CD4-positive, alpha-beta T cell (primary cell): Measurements from ENCODE around the gene FYN. TPM values are rescaled to one million over a fixed set of nuclear protein-coding genes. Genes with fewer than 3 reads are reported as not detected.
A peak's percentile ranks its signal among the peaks of the same experiment; 100 is the strongest.

Experiments
- ATAC-seq: fragments of 200-7000 bp; cut with Tn5 transposase; one replicate; pipeline ENCODE4 v1.10.0; 2022; ENCODE audit warnings: mild to moderate bottlenecking; ENCODE audit not compliant: poor library complexity
- CTCF ChIA-PET: fragments of 350-600 bp; sonication (Branson Sonifier 250); formaldehyde crosslinking; loops from one replicate; lab custom pipeline; 2021; ENCODE audit warnings: antibody characterized with exemption, inconsistent platforms; lab: Charles Lee
- POLR2A ChIA-PET: fragments of 350-600 bp; sonication (Branson Sonifier 250); formaldehyde crosslinking; loops from one replicate; lab custom pipeline; 2021; ENCODE audit warnings: antibody characterized with exemption, inconsistent platforms; lab: Charles Lee
- DNase-seq, 14 experiments: peaks; one replicate each; pipeline ENCODE4 v3.0.0-alpha.2; 2013 to 2020; ENCODE audit warnings: mixed read lengths in 2 of 14
- H3K27ac ChIP-seq, 2 donors: one replicate each; pipeline versions ENCODE4 v1.5.1 to v1.7.0; 2013; ENCODE audit warnings: low read length in 2 of 2, low read depth in 1 of 2, mild to moderate bottlenecking in 1 of 2
- H3K27me3 ChIP-seq, 2 experiments: 1 replicate in 1 of 2; 2 replicates in 1 of 2; pipeline versions ENCODE4 v1.6.1 to v1.7.0; 2013; ENCODE audit warnings: low read length in 2 of 2, control low read depth in 1 of 2, mild to moderate bottlenecking in 1 of 2, moderate library complexity in 1 of 2; ENCODE audit not compliant: insufficient read depth in 2 of 2, control insufficient read depth in 1 of 2
- H3K36me3 ChIP-seq: one replicate; pipeline ENCODE4 v1.6.1; 2013; ENCODE audit warnings: low read length, control low read depth; ENCODE audit not compliant: insufficient read depth
- H3K4me1 ChIP-seq: one replicate; pipeline ENCODE4 v1.6.1; 2013; ENCODE audit warnings: low read length, control low read depth; ENCODE audit not compliant: insufficient read depth
- H3K4me3 ChIP-seq: one replicate; pipeline ENCODE4 v1.5.1; 2013; ENCODE audit warnings: mild to moderate bottlenecking, low read length, moderate library complexity
- H3K9me3 ChIP-seq, 2 experiments: 1 replicate in 1 of 2; 2 replicates in 1 of 2; pipeline versions ENCODE4 v1.6.1 to v1.7.0; 2013; ENCODE audit warnings: low read length in 2 of 2, mild to moderate bottlenecking in 2 of 2, control low read depth in 1 of 2, moderate library complexity in 1 of 2; ENCODE audit not compliant: control insufficient read depth in 1 of 2, insufficient read depth in 1 of 2
- H3K27ac Mint-ChIP-seq: one replicate; pipeline ENCODE4 v1.8.0; 2020; ENCODE audit warnings: mixed read lengths
- H3K27me3 Mint-ChIP-seq: one replicate; pipeline ENCODE4 v1.8.0; 2021; ENCODE audit warnings: mixed read lengths
- H3K36me3 Mint-ChIP-seq: one replicate; pipeline ENCODE4 v1.8.0; 2021; ENCODE audit warnings: low read depth, mixed read lengths
- H3K4me1 Mint-ChIP-seq: one replicate; pipeline ENCODE4 v1.8.0; 2021; ENCODE audit warnings: low read depth, mixed read lengths
- H3K4me3 Mint-ChIP-seq: one replicate; pipeline ENCODE4 v1.8.0; 2020; ENCODE audit warnings: mild to moderate bottlenecking, mixed read lengths
- H3K9me3 Mint-ChIP-seq: one replicate; pipeline ENCODE4 v1.8.0; 2020; ENCODE audit warnings: mixed read lengths
- CTCF ChIP-seq: fragments of 200-600 bp; IDR thresholded peaks from one replicate; pipeline ENCODE4 v1.8.0; 2022; ENCODE audit warnings: antibody characterized with exemption, mild to moderate bottlenecking
- intact Hi-C, 2 experiments: fragments of 100-400 bp; cut with DNase I in 1 of 2; cut with micrococcal nuclease in 1 of 2; formaldehyde crosslinking; loops; one replicate each; pipeline versions ENCODE4 v1.15.1 to v1.9.0; 2023 to 2025; cut with DNase I, micrococcal nuclease
- total RNA-seq, 174 experiments: library from RNA in 2 of 174; stranded (reverse) in 2 of 174; gene quantifications; one replicate each; pipeline ENCODE4 v1.2.3 and lab custom pipeline; 2021 to 2026

FYN gene
- total RNA-seq, 2 experiments from 2014 or later = 419 TPM

GRCh38 chr6:111920578-111920977 is 47.3 kb upstream of the FYN start:
- Histone ChIP-seq H3K9me3 (no peaks in the 10 kb centered on the region), H3K36me3 (no peaks in the 10 kb centered on the region), H3K27me3 (no peaks in the 10 kb centered on the region), H3K27ac (no peak overlapping the region), H3K4me1 (peaks cover 7% of the 10 kb centered on the region), H3K4me3 (no peak overlapping the region)
- Mint-ChIP-seq H3K27me3 (no peaks in the 10 kb centered on the region), H3K36me3 (no peaks in the 10 kb centered on the region), H3K9me3 (no peaks in the 10 kb centered on the region), H3K4me3 (no peak overlapping the region), H3K27ac (no peak overlapping the region), H3K4me1 (no peaks in the 10 kb centered on the region)
- ATAC-seq (no peak), DNase-seq (no peak)
- ChIA-PET POLR2A (no interaction called here), CTCF (no interaction called here)
- intact Hi-C loops = no loop called here
- no peak for TF ChIP-seq CTCF

- Mint-ChIP-seq H3K27ac (no peak overlapping the region), H3K4me1 (no peaks in the 10 kb centered on the region), H3K4me3 (no peak overlapping the region), H3K36me3 (no peaks in the 10 kb centered on the region), H3K27me3 (no peaks in the 10 kb centered on the region), H3K9me3 (no peaks in the 10 kb centered on the region)
- intact Hi-C loops = no loop called here
- H3K4me3 ChIP-seq = no peak overlapping the region
- DNase-seq = peak in 1 of 14 experiments; percentile 21
- H3K9me3 ChIP-seq = no peaks in the 10 kb centered on the region
- H3K27ac ChIP-seq = no peak overlapping the region
- no peak for TF ChIP-seq CTCF
- no peaks in the 10 kb centered on the region for H3K36me3 ChIP-seq
- ChIA-PET CTCF (no interaction called here), POLR2A (no interaction called here)
- no peaks in the 10 kb centered on the region for H3K27me3 ChIP-seq
- no peak for ATAC-seq
- no peaks in the 10 kb centered on the region for H3K4me1 ChIP-seq
These were observed 45.6 kb upstream of the FYN start for GRCh38 chr6:111918825-111919224.

- H3K4me1 Mint-ChIP-seq = no peaks in the 10 kb centered on the region
- no peaks in the 10 kb centered on the region for H3K9me3 ChIP-seq
- no peaks in the 10 kb centered on the region for H3K27me3 Mint-ChIP-seq
- no peak overlapping the region for H3K27ac Mint-ChIP-seq
- H3K9me3 Mint-ChIP-seq = no peaks in the 10 kb centered on the region
- TF ChIP-seq CTCF = no peak
- DNase-seq = no peak
- no peaks in the 10 kb centered on the region for H3K27me3 ChIP-seq
- ChIA-PET POLR2A (no interaction called here), CTCF (no interaction called here)
- H3K4me3 Mint-ChIP-seq = no peak overlapping the region
- no peaks in the 10 kb centered on the region for H3K4me1 ChIP-seq
- H3K4me3 ChIP-seq = no peak overlapping the region
- no peaks in the 10 kb centered on the region for H3K36me3 ChIP-seq
- H3K27ac ChIP-seq = no peak overlapping the region
- no peaks in the 10 kb centered on the region for H3K36me3 Mint-ChIP-seq
- intact Hi-C loops = no loop called here
- no peak for ATAC-seq
These were observed 43.5 kb upstream of the FYN start for GRCh38 chr6:111916747-111917146.
